ENCODE data around the gene LENG8. TPM values are rescaled to one million over a fixed set of nuclear protein-coding genes. Genes with fewer than 3 reads are reported as not detected.

LENG8 gene
- total RNA-seq, 2 donors from 2014 or later: 32.1 to 36.4 TPM

GRCh38 chr19:54449701-54450069, 686 bp downstream of the LENG8 start:
- DNase-seq (ENCODE audit: low spot score): no peak
- Histone ChIP-seq H3K27ac (peak overlapping the region; percentile 95 to 98), H3K9me3 (no peaks in the 10 kb centered on the region), H3K4me1 (peaks cover 0 to 51% of the 10 kb centered on the region in 2 donors), H3K27me3 (no peaks in the 10 kb centered on the region), H3K4me3 (peak overlapping the region; percentile 69 to 94), H3K36me3 (peaks cover 41% of the 10 kb centered on the region)
- TF ChIP-seq, protein P1, sequence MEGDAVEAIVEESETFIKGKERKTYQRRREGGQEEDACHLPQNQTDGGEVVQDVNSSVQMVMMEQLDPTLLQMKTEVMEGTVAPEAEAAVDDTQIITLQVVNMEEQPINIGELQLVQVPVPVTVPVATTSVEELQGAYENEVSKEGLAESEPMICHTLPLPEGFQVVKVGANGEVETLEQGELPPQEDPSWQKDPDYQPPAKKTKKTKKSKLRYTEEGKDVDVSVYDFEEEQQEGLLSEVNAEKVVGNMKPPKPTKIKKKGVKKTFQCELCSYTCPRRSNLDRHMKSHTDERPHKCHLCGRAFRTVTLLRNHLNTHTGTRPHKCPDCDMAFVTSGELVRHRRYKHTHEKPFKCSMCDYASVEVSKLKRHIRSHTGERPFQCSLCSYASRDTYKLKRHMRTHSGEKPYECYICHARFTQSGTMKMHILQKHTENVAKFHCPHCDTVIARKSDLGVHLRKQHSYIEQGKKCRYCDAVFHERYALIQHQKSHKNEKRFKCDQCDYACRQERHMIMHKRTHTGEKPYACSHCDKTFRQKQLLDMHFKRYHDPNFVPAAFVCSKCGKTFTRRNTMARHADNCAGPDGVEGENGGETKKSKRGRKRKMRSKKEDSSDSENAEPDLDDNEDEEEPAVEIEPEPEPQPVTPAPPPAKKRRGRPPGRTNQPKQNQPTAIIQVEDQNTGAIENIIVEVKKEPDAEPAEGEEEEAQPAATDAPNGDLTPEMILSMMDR (IDR thresholded peaks at IDR 0.05): no peak

DNA sequence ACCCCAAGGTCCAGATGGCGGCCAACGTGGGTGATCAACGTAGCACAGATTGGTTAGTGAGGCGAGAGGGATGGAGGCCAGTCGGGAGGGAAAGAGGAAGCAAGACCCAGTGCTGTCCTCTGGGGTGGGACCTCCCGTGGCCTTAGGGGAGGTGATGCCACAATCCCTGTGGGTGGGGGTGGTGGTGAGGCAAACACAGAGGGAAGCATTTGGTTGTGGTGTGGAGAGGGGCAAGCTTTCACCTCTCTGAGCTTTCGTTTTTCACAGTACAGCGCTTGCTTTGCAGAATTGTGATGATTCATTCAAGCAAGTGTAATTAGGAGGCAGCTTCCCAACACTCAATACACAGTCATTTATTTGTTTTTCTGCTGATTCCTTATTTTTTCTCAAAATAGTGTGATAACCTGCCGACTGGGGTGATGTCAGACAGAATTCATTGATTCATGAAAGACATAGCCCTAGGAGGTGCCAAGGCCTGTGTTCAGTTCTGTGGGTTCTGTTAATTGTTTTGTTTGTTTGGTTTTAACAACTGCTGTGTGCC, 2.4 kb downstream of the LENG8 start:
- Histone ChIP-seq H3K4me3 (no peak overlapping the region), H3K36me3 (peaks cover 52% of the 10 kb centered on the region), H3K27me3 (no peaks in the 10 kb centered on the region), H3K4me1 (peaks cover 0 to 49% of the 10 kb centered on the region in 2 donors), H3K27ac (no peak overlapping the region), H3K9me3 (no peaks in the 10 kb centered on the region)
- TF ChIP-seq, protein P1 (IDR thresholded peaks at IDR 0.05): no peak
- DNase-seq (ENCODE audit: low spot score): no peak

GRCh38 chr19:54451997-54452396, 3.0 kb downstream of the LENG8 start:
- Histone ChIP-seq H3K36me3 (peaks cover 58% of the 10 kb centered on the region), H3K9me3 (no peaks in the 10 kb centered on the region), H3K27me3 (no peaks in the 10 kb centered on the region), H3K4me3 (no peak overlapping the region), H3K4me1 (peaks cover 0 to 43% of the 10 kb centered on the region in 2 donors), H3K27ac (no peak overlapping the region)
- TF ChIP-seq, protein P1 (IDR thresholded peaks at IDR 0.05): no peak
- DNase-seq (ENCODE audit: low spot score): no peak

- Histone ChIP-seq H3K27me3 (no peaks in the 10 kb centered on the region), H3K9me3 (no peaks in the 10 kb centered on the region), H3K4me1 (peaks cover 0 to 37% of the 10 kb centered on the region in 2 donors), H3K27ac (no peak overlapping the region), H3K36me3 (peaks cover 64% of the 10 kb centered on the region), H3K4me3 (no peak overlapping the region)
- DNase-seq (ENCODE audit: low spot score): no peak
- TF ChIP-seq, protein P1 (IDR thresholded peaks at IDR 0.05): no peak
Measured at GRCh38 chr19:54452626-54453025, 3.6 kb downstream of the LENG8 start.

DNA sequence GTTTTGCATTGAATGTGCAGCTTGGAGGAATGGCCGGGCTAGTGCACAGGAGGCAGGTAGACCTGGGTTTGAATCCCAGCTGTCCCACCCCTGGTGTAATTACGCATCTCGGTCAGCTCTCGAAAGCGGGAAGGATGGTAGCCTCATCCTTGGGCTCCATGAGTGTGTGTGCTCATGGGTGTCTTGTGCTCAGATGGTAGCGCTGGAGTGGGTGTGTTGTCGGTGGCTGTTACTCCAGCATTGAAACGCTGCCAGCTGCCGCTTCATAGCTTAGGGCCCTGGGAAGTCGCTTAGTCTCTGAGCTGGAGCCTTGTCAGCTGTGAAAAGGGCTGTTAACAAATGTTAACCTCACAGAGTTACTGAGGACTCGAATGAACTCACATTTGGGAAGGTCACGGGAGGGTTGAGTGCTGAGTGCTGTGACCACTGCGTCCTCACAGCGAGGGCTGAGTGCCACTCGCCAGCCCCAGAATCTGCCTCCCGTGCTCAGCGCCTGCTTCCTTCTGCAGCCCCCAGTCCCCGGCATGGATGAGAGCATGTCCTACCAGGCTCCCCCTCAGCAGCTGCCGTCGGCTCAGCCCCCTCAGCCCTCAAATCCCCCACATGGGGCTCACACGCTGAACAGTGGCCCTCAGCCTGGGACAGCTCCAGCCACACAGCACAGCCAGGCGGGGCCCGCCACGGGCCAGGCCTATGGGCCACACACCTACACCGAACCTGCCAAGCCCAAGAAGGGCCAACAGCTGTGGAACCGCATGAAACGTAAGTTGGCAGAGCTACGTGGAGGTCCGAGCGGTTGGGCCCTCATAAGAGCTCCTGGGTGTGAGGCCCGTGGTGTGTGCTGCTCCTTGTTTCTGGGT, 5.2 kb downstream of the LENG8 start:
- Histone ChIP-seq H3K27me3 (no peaks in the 10 kb centered on the region), H3K4me3 (no peak overlapping the region), H3K36me3 (peaks cover 80% of the 10 kb centered on the region), H3K4me1 (peaks cover 0 to 32% of the 10 kb centered on the region in 2 donors), H3K9me3 (no peaks in the 10 kb centered on the region), H3K27ac (no peak overlapping the region)
- no peak for DNase-seq (ENCODE audit: low spot score)
- TF ChIP-seq, protein P1 (IDR thresholded peaks at IDR 0.05): no peak
